HG02852 (cell line): ENCODE measurements around the gene OR10P1.
"Not testable (repeated sequence)": the region's sequence is repeated elsewhere in the genome, so short reads cannot be mapped to it uniquely, and the experiment has no call there.

ENCODE experiments used
- ATAC-seq: cut with Tn5 transposase; IDR thresholded peaks from one replicate; pipeline ENCODE4 v1.9.1; 2021; ENCODE audit warnings: mild to moderate bottlenecking, moderate library complexity; ENCODE audit not compliant: unreplicated experiment

OR10P1 gene

GRCh38 chr12:55650620-55651298 lies 14.1 kb downstream of the OR10P1 start:
- not testable (repeated sequence) for ATAC-seq

- no peak for ATAC-seq
Measured at GRCh38 chr12:55651299-55651683, 14.6 kb downstream of the OR10P1 start.

GRCh38 chr12:55652352-55652751 lies 15.7 kb downstream of the OR10P1 start:
- ATAC-seq = no peak

GRCh38 chr12:55653031-55653430 lies 16.3 kb downstream of the OR10P1 start:
- ATAC-seq = no peak

- ATAC-seq = no peak
Measured at GRCh38 chr12:55654511-55655214, 18.0 kb downstream of the OR10P1 start.

- no peak for ATAC-seq
Measured at GRCh38 chr12:55657212-55657611, 20.5 kb downstream of the OR10P1 start.

GRCh38 chr12:55658212-55658611 lies 21.5 kb downstream of the OR10P1 start:
- no peak for ATAC-seq

GRCh38 chr12:55658635-55659391 lies 22.1 kb downstream of the OR10P1 start:
- no peak for ATAC-seq

- no peak for ATAC-seq
Measured at GRCh38 chr12:55659486-55660385, 23.0 kb downstream of the OR10P1 start.

- no peak for ATAC-seq
Measured at GRCh38 chr12:55663391-55663790, 26.7 kb downstream of the OR10P1 start.

- no peak for ATAC-seq
Measured at GRCh38 chr12:55664826-55665225, 28.1 kb downstream of the OR10P1 start.

- ATAC-seq = no peak
Measured at GRCh38 chr12:55666508-55666907, 29.8 kb downstream of the OR10P1 start.

GRCh38 chr12:55670276-55670675 lies 33.6 kb downstream of the OR10P1 start:
- ATAC-seq = no peak

GRCh38 chr12:55671746-55672145 lies 35.1 kb downstream of the OR10P1 start:
- no peak for ATAC-seq

GRCh38 chr12:55673638-55674037 lies 36.9 kb downstream of the OR10P1 start:
- peak; percentile 99 for ATAC-seq

GRCh38 chr12:55675666-55676065 lies 39.0 kb downstream of the OR10P1 start:
- ATAC-seq = no peak

GRCh38 chr12:55676707-55677106 lies 40.0 kb downstream of the OR10P1 start:
- ATAC-seq = no peak

- ATAC-seq = no peak
Measured at GRCh38 chr12:55679691-55680090, 43.0 kb downstream of the OR10P1 start.

- no peak for ATAC-seq
Measured at GRCh38 chr12:55681142-55682077, 44.7 kb downstream of the OR10P1 start.
